Activated CD4-positive, alpha-beta T cell treated with anti-CD3 and anti-CD28 coated beads, Interleukin-2, amount 50 U/mL, for 24 hours (primary cell): Measurements from ENCODE around the gene GLRX3.
A peak's percentile ranks its signal among the peaks of the same experiment; 100 is the strongest.
"Not testable (repeated sequence)": the region's sequence is repeated elsewhere in the genome, so short reads cannot be mapped to it uniquely, and the experiment has no call there.

ENCODE experiments used
- DNase-seq, 2 donors: peaks; one replicate each; pipeline ENCODE4 v3.0.0-alpha.2; 2020; ENCODE audit warnings: low read depth in 1 of 2, low spot score in 1 of 2

Gene GLRX3

GRCh38 chr10:130136226-130137089, at the start of gene GLRX3:
Gene GLRX3 (plus strand): TSS chr10:130136391. CDS start chr10:130136421, 30 bp downstream.
- DNase-seq, result peak; percentile 72 to 83

- DNase-seq, result not testable (repeated sequence)
These were observed 45.6 kb upstream of the GLRX3 start for GRCh38 chr10:130090565-130090964.

GRCh38 chr10:130099344-130099743, 36.8 kb upstream of the GLRX3 start:
- DNase-seq, result no peak

GRCh38 chr10:130105724-130106123, 30.5 kb upstream of the GLRX3 start:
- no peak for DNase-seq

GRCh38 chr10:130108146-130108545, 28.0 kb upstream of the GLRX3 start:
- peak in 1 of 2 donors; percentile 18 for DNase-seq

- DNase-seq, result no peak
These were observed 27.1 kb upstream of the GLRX3 start for GRCh38 chr10:130108934-130109604.

- peak in 1 of 2 donors; percentile 69 for DNase-seq
These were observed 26.4 kb upstream of the GLRX3 start for GRCh38 chr10:130109796-130110245.

GRCh38 chr10:130110246-130111112, 25.7 kb upstream of the GLRX3 start, which contains the start of gene C10orf143:
Gene C10orf143 (minus strand): TSS chr10:130110830. CDS start chr10:130110772, 58 bp downstream.
- peak; percentile 96 to 99 for DNase-seq

GRCh38 chr10:130111113-130111851, 24.9 kb upstream of the GLRX3 start:
- peak; percentile 76 to 94 for DNase-seq

GRCh38 chr10:130111852-130112180, 24.4 kb upstream of the GLRX3 start:
- DNase-seq, result no peak

- no peak for DNase-seq
These were observed 23.4 kb upstream of the GLRX3 start for GRCh38 chr10:130112821-130113220.

GRCh38 chr10:130116942-130117341, 19.2 kb upstream of the GLRX3 start:
- DNase-seq, result not testable (repeated sequence)

- DNase-seq, result not testable (repeated sequence)
These were observed 18.7 kb upstream of the GLRX3 start for GRCh38 chr10:130117535-130117934.

- DNase-seq, result no peak
These were observed 14.6 kb upstream of the GLRX3 start for GRCh38 chr10:130121486-130122079.

- peak in 1 of 2 donors; percentile 47 for DNase-seq
These were observed 8.7 kb upstream of the GLRX3 start for GRCh38 chr10:130127364-130128061.

- no peak for DNase-seq
These were observed 8.0 kb upstream of the GLRX3 start for GRCh38 chr10:130128062-130128781.

GRCh38 chr10:130128922-130129321, 7.3 kb upstream of the GLRX3 start:
- DNase-seq, result no peak

GRCh38 chr10:130135676-130136225, 440 bp upstream of the GLRX3 start:
- peak in 1 of 2 donors; percentile 5 for DNase-seq

GRCh38 chr10:130137090-130137448, 878 bp downstream of the GLRX3 start:
- no peak for DNase-seq
